H1 (cell line): Measurements from ENCODE around the gene NEDD4L. TPM values are rescaled to one million over a fixed set of nuclear protein-coding genes. Genes with fewer than 3 reads are reported as not detected.

Source experiments
- CTCF ChIA-PET: fragments of 300-600 bp; sonication (Branson Sonifier 250); formaldehyde crosslinking; loops from one replicate; lab custom pipeline; 2021; ENCODE audit not compliant: partially characterized antibody; lab: Charles Lee
- POLR2A ChIA-PET: fragments of 300-600 bp; sonication (Branson Sonifier 250); formaldehyde crosslinking; loops from one replicate; lab custom pipeline; 2021; ENCODE audit warnings: inconsistent platforms; ENCODE audit not compliant: partially characterized antibody; lab: Charles Lee
- DNase-seq, 2 experiments: peaks; one replicate each; pipeline versions ENCODE4 v3.0.0 to v3.0.0-alpha.2; 2010 to 2022; ENCODE audit warnings: low spot score in 2 of 2, low read depth in 1 of 2, mixed read lengths in 1 of 2
- FAIRE-seq: peaks from 2 replicates; lab custom pipeline; 2011; peaks lifted over from hg19 to GRCh38; lab: Jason Lieb, UNC
- H2AFZ ChIP-seq: 2 replicates; pipeline ENCODE4 v1.8.1; 2012; ENCODE audit warnings: low read length, inconsistent platforms
- H2AK5ac ChIP-seq: 2 replicates; pipeline ENCODE4 v1.6.1; 2013; ENCODE audit warnings: low read depth, low read length
- H2BK120ac ChIP-seq: replicated peaks from 2 replicates; pipeline ENCODE3; 2013; ENCODE audit warnings: low read depth, low read length, inconsistent platforms
- H2BK12ac ChIP-seq: 2 replicates; pipeline ENCODE4 v1.6.1; 2013; ENCODE audit warnings: low read depth, low read length
- H2BK15ac ChIP-seq: 2 replicates; pipeline ENCODE4 v1.6.1; 2013; ENCODE audit warnings: low read length
- H2BK20ac ChIP-seq: 2 replicates; pipeline ENCODE4 v1.6.1; 2013; ENCODE audit warnings: low read length
- H2BK5ac ChIP-seq: 2 replicates; pipeline ENCODE4 v1.6.1; 2013; ENCODE audit warnings: low read depth, low read length
- H3K14ac ChIP-seq: 2 replicates; pipeline ENCODE4 v1.6.1; 2013; ENCODE audit warnings: inconsistent platforms; ENCODE audit not compliant: insufficient read length
- H3K18ac ChIP-seq: 2 replicates; pipeline ENCODE4 v1.6.1; 2013; ENCODE audit warnings: low read length; ENCODE audit errors: extremely low read depth
- H3K23ac ChIP-seq: 2 replicates; pipeline ENCODE4 v1.6.1; 2013; ENCODE audit warnings: inconsistent platforms; ENCODE audit not compliant: insufficient read length
- H3K23me2 ChIP-seq: 2 replicates; pipeline ENCODE4 v1.6.1; 2013; ENCODE audit warnings: low read depth, low read length
- H3K27ac ChIP-seq: 2 replicates; pipeline ENCODE4 v1.6.1; 2011; ENCODE audit warnings: low read depth, low read length, inconsistent platforms
- H3K27me3 ChIP-seq, 4 experiments: replicated peaks in 1 of 4; 1 replicate in 1 of 4; 2 replicates in 3 of 4; pipeline versions ENCODE4 v1.6.1 to v1.8.1; 2011 to 2013; ENCODE audit warnings: low read length in 3 of 4, mild to moderate bottlenecking in 3 of 4, inconsistent platforms in 2 of 4, mixed read lengths in 2 of 4, moderate library complexity in 1 of 4; ENCODE audit not compliant: control insufficient read depth in 3 of 4, insufficient read depth in 3 of 4; ENCODE audit errors: extremely low read depth in 1 of 4
- H3K36me3 ChIP-seq, 4 experiments: 2 replicates each; pipeline versions ENCODE4 v1.6.1 to v1.8.1; 2011 to 2013; ENCODE audit warnings: mild to moderate bottlenecking in 4 of 4, low read length in 3 of 4, moderate library complexity in 2 of 4, control low read depth in 1 of 4, inconsistent platforms in 1 of 4; ENCODE audit not compliant: insufficient read depth in 4 of 4, control insufficient read depth in 2 of 4
- H3K4ac ChIP-seq: replicated peaks from 2 replicates; pipeline ENCODE3; 2013; ENCODE audit warnings: low read length, low read depth, mixed read lengths, inconsistent platforms; ENCODE audit not compliant: insufficient read length
- H3K4me1 ChIP-seq, 4 experiments: replicated peaks in 1 of 4; 1 replicate in 1 of 4; 2 replicates in 3 of 4; pipeline versions ENCODE4 v1.6.1 to v1.8.1; 2011 to 2013; ENCODE audit warnings: low read length in 3 of 4, inconsistent platforms in 2 of 4, mixed read lengths in 1 of 4; ENCODE audit not compliant: insufficient read depth in 4 of 4, control insufficient read depth in 3 of 4
- H3K4me2 ChIP-seq, 2 experiments: 2 replicates each; pipeline versions ENCODE4 v1.6.1 to v1.8.1; 2011 to 2013; ENCODE audit warnings: low read depth in 2 of 2, low read length in 2 of 2, control low read depth in 1 of 2, inconsistent platforms in 1 of 2, mild to moderate bottlenecking in 1 of 2; ENCODE audit not compliant: insufficient read depth in 1 of 2
- H3K4me3 ChIP-seq, 4 experiments: fragments of 200-600, 300-600 bp in 1 of 4; sonication (generic), shearing (Covaris generic), sonication (Bioruptor Twin) in 1 of 4; 2 replicates each; pipeline versions ENCODE4 v1.5.1 to v1.8.1; 2011 to 2016; ENCODE audit warnings: low read length in 4 of 4, low read depth in 3 of 4, control low read depth in 2 of 4, inconsistent platforms in 2 of 4, mild to moderate bottlenecking in 2 of 4, mixed read lengths in 1 of 4, moderate library complexity in 1 of 4; ENCODE audit not compliant: insufficient read depth in 2 of 4; ENCODE audit errors: extremely low read depth in 1 of 4
- H3K56ac ChIP-seq: replicated peaks from 2 replicates; pipeline ENCODE3; 2013; ENCODE audit warnings: low read depth, mild to moderate bottlenecking, mixed read lengths, low read length, inconsistent platforms; ENCODE audit not compliant: insufficient read length
- H3K79me1 ChIP-seq: 2 replicates; pipeline ENCODE4 v1.6.1; 2013; ENCODE audit warnings: low read depth, low read length, control low read depth
- H3K79me2 ChIP-seq, 2 experiments: 2 replicates each; pipeline versions ENCODE4 v1.6.1 to v1.8.1; 2012 to 2013; ENCODE audit warnings: low read length in 2 of 2, mild to moderate bottlenecking in 2 of 2, inconsistent platforms in 1 of 2; ENCODE audit not compliant: insufficient read depth in 2 of 2, control insufficient read depth in 1 of 2
- H3K9ac ChIP-seq, 4 experiments: replicated peaks in 1 of 4; 1 replicate in 1 of 4; 2 replicates in 3 of 4; pipeline versions ENCODE4 v1.6.1 to v1.8.1; 2011 to 2013; ENCODE audit warnings: low read depth in 3 of 4, low read length in 3 of 4, control low read depth in 2 of 4, mild to moderate bottlenecking in 2 of 4, moderate library complexity in 2 of 4, inconsistent platforms in 1 of 4; ENCODE audit errors: extremely low read depth in 1 of 4
- H3K9me3 ChIP-seq, 2 experiments: 2 replicates each; pipeline versions ENCODE4 v1.6.1 to v1.8.1; 2012 to 2013; ENCODE audit warnings: mild to moderate bottlenecking in 2 of 2, moderate library complexity in 2 of 2, control low read depth in 1 of 2, inconsistent platforms in 1 of 2, low read depth in 1 of 2, low read length in 1 of 2, mixed read lengths in 1 of 2; ENCODE audit not compliant: insufficient read depth in 2 of 2
- H4K20me1 ChIP-seq, 2 experiments: replicated peaks in 1 of 2; 2 replicates each; pipeline versions ENCODE3 to v1.8.1; 2011 to 2013; ENCODE audit warnings: inconsistent platforms in 2 of 2, low read length in 2 of 2, mild to moderate bottlenecking in 1 of 2; ENCODE audit not compliant: insufficient read depth in 2 of 2, control insufficient read depth in 1 of 2
- H4K5ac ChIP-seq: 2 replicates; pipeline ENCODE4 v1.6.1; 2013; ENCODE audit warnings: low read length, low read depth, mixed read lengths, inconsistent platforms; ENCODE audit not compliant: insufficient read length
- H4K8ac ChIP-seq: 2 replicates; pipeline ENCODE4 v1.8.0; 2013; ENCODE audit warnings: mild to moderate bottlenecking, moderate library complexity, low read length, inconsistent platforms; ENCODE audit not compliant: insufficient read depth; ENCODE audit errors: extremely low read depth
- H4K91ac ChIP-seq: replicated peaks from 2 replicates; pipeline ENCODE3; 2013; ENCODE audit warnings: low read length, mixed read lengths, inconsistent platforms; ENCODE audit not compliant: insufficient read length
- ASH2L ChIP-seq: fragments of 200-600, 300-600 bp; sonication (generic); IDR thresholded peaks from one replicate; pipeline ENCODE4 v1.7.1; 2017; ENCODE audit warnings: low read length
- ATF2 ChIP-seq: IDR thresholded peaks from 2 replicates; pipeline ENCODE4 v1.6.1; 2012; ENCODE audit warnings: low read length, inconsistent platforms
- HDAC2 ChIP-seq, 2 experiments: fragments of 300-600 bp in 1 of 2; sonication (generic) in 1 of 2; IDR thresholded peaks; 2 replicates each; pipeline ENCODE4 v1.6.1; 2011 to 2012; ENCODE audit warnings: low read depth in 2 of 2, low read length in 2 of 2, mild to moderate bottlenecking in 2 of 2, moderate library complexity in 2 of 2, borderline replicate concordance in 1 of 2, inconsistent platforms in 1 of 2
- HDAC6 ChIP-seq: IDR thresholded peaks from one replicate; pipeline ENCODE4 v1.7.1; 2012; ENCODE audit warnings: low read depth, mild to moderate bottlenecking, inconsistent platforms, low read length, moderate library complexity
- RXRA ChIP-seq: IDR thresholded peaks from 2 replicates; pipeline ENCODE4 v1.6.1; 2011; ENCODE audit warnings: low read depth, mild to moderate bottlenecking, low read length, moderate library complexity; ENCODE audit not compliant: insufficient read depth
- SIX5 ChIP-seq: IDR thresholded peaks from 2 replicates; pipeline ENCODE4 v1.6.1; 2011; ENCODE audit warnings: mild to moderate bottlenecking, low read depth, low read length
- SRF ChIP-seq: IDR thresholded peaks from 2 replicates; pipeline ENCODE4 v1.6.1; 2011; ENCODE audit warnings: mild to moderate bottlenecking, low read depth, low read length, moderate library complexity
- SUZ12 ChIP-seq: fragments of 200-600 bp; sonication (generic); IDR thresholded peaks from 2 replicates; pipeline ENCODE4 v1.6.1; 2012; ENCODE audit warnings: mild to moderate bottlenecking, inconsistent platforms, low read length, moderate library complexity, mixed read lengths
- TAF7 ChIP-seq: optimal IDR thresholded peaks from 2 replicates; pipeline ENCODE3; 2011; ENCODE audit warnings: low read depth, mild to moderate bottlenecking, inconsistent platforms, low read length, moderate library complexity, borderline replicate concordance
- YY1 ChIP-seq: IDR thresholded peaks from 2 replicates; pipeline ENCODE4 v1.6.1; 2011; ENCODE audit warnings: low read depth, mild to moderate bottlenecking, low read length
- WGBS, 2 experiments: shearing (Covaris generic) in 1 of 2; methylation state at CpG; one replicate each; pipeline versions ENCODE4 v1.1.6 to v1.1.7; 2013 to 2015; ENCODE audit warnings: low lambda C conversion rate in 2 of 2, mixed read lengths in 2 of 2, inconsistent platforms in 1 of 2, low coverage in 1 of 2, missing lambda C conversion rate in 1 of 2; ENCODE audit not compliant: insufficient replicate concordance in 2 of 2, insufficient coverage in 1 of 2, insufficient read length in 1 of 2; ENCODE audit errors: extremely low coverage in 1 of 2, missing lambda C conversion rate in 1 of 2; 5-methylcytosine and 5-hydroxymethylcytosine counted together
- polyA plus RNA-seq, 7 experiments: library from polyadenylated mRNA; depleted of rRNA in 3 of 7; stranded (reverse) in 5 of 7; unstranded in 2 of 7; fragments of >200 nt in 5 of 7; fragments of 200-250 nt in 2 of 7; gene quantifications; 1 replicate in 5 of 7; 2 replicates in 1 of 7; 4 replicates in 1 of 7; pipeline versions ENCODE4 v1.2.1 to v1.2.3, GENCODE V29; 2011 to 2013; ENCODE audit warnings: missing spikeins in 2 of 7, mixed read lengths in 2 of 7
- total RNA-seq: library from RNA; stranded (reverse); fragmentation: NEBNext Ultra II Directional; extraction: Animal tissue kit (Norgen Biotek cat#: 25700); gene quantifications from 2 replicates; pipeline ENCODE4 v1.2.1, GENCODE V29; 2021

NEDD4L gene
- total and polyA plus RNA-seq, 2 of the 8 experiments (the other 6 are each of a cell fraction or from before 2014, with no cell fraction given) = 37.3 to 69.8 TPM

- peaks cover 2 to 5% of the 10 kb centered on the region in 2 experiments for H4K20me1 ChIP-seq
- no peak overlapping the region for H2BK15ac ChIP-seq
Observed at GRCh38 chr18:58284699-58285448, 240.8 kb downstream of the NEDD4L start.

More at GRCh38 chr18:58284699-58285448, 240.8 kb downstream of the NEDD4L start:
- H3K4me1 ChIP-seq = peaks cover 2 to 10% (median 7%) of the 10 kb centered on the region in 4 experiments; a peak in 5 of 7 replicates
- no peak for DNase-seq
- no peak overlapping the region for H4K5ac ChIP-seq
- no peak overlapping the region for H3K4me3 ChIP-seq
- no peak overlapping the region for H4K8ac ChIP-seq
- no peak for FAIRE-seq
- H3K9ac ChIP-seq = no peak overlapping the region
- no peaks in the 10 kb centered on the region for H3K9me3 ChIP-seq
- H4K91ac ChIP-seq = no peak overlapping the region
- no peak overlapping the region for H3K23ac ChIP-seq
- TF ChIP-seq SRF = no peak
- no peak for TF ChIP-seq ATF2
- TF ChIP-seq TAF7 = no peak
- TF ChIP-seq HDAC2 (IDR thresholded peaks at IDR 0.05; ENCODE audit: borderline replicate concordance in 1 of 2, low read depth in 2 of 2, low read length in 2 of 2) = no peak
- TF ChIP-seq RXRA = no peak
- TF ChIP-seq HDAC6 = no peak
- no peak for TF ChIP-seq SIX5
- no peak for TF ChIP-seq ASH2L
- TF ChIP-seq YY1 = no peak
- no peak for TF ChIP-seq SUZ12
- ChIA-PET CTCF (interaction anchor here (0.7 to 1.5 kb wide), 5 partner anchors 11 to 241 kb away, joined by 3 to 6 read pairs (median 4); partner anchors contain the start of gene NEDD4L), POLR2A (no interaction called here)
- no peak overlapping the region for H3K56ac ChIP-seq
- H3K14ac ChIP-seq = no peak overlapping the region
- H3K4me2 ChIP-seq = no peak overlapping the region
- H2AK5ac ChIP-seq = no peak overlapping the region
- H2AFZ ChIP-seq = no peak overlapping the region
- H3K79me2 ChIP-seq = peaks cover 0 to 42% of the 10 kb centered on the region in 2 experiments; a peak in 2 of 4 replicates
- no peak overlapping the region for H2BK20ac ChIP-seq
- no peak overlapping the region for H3K18ac ChIP-seq
- H3K79me1 ChIP-seq = peaks cover 5% of the 10 kb centered on the region
- WGBS, 2 experiments = 89% methylated on average over 6 of the region's 6 CpGs; no CpG with 5 or more reads in 1 of the 2 experiments
- H3K27ac ChIP-seq = no peak overlapping the region
- no peaks in the 10 kb centered on the region for H3K27me3 ChIP-seq
- no peaks in the 10 kb centered on the region for H3K23me2 ChIP-seq
- no peak overlapping the region for H2BK120ac ChIP-seq
- no peaks in the 10 kb centered on the region for H3K36me3 ChIP-seq
- no peak overlapping the region for H2BK5ac ChIP-seq
- no peak overlapping the region for H3K4ac ChIP-seq
- H2BK12ac ChIP-seq = no peak overlapping the region
